Testis (tissue), 3 donors: ENCODE measurements around the gene SERPINE2. TPM values are rescaled to one million over a fixed set of nuclear protein-coding genes. Genes with fewer than 3 reads are reported as not detected.

Experiments
- DNase-seq: peaks from one replicate; pipeline ENCODE4 v3.0.0-alpha.2; 2019
- H3K27ac ChIP-seq, 2 donors: fragments of 200-600 bp; sonication (generic); one replicate each; pipeline ENCODE4 v1.5.1; 2019
- H3K27me3 ChIP-seq: fragments of 200-600 bp; sonication (generic); one replicate; pipeline ENCODE4 v1.5.1; 2019
- H3K36me3 ChIP-seq: fragments of 200-600 bp; sonication (generic); one replicate; pipeline ENCODE4 v1.5.1; 2017; ENCODE audit warnings: low read depth; ENCODE audit errors: missing control alignments
- H3K4me1 ChIP-seq: fragments of 200-600 bp; sonication (generic); one replicate; pipeline ENCODE4 v1.5.1; 2019
- H3K4me3 ChIP-seq, 2 donors: fragments of 200-600 bp; sonication (generic); one replicate each; pipeline ENCODE4 v1.5.1; 2017 to 2019
- H3K9me3 ChIP-seq: fragments of 200-600 bp; sonication (generic); one replicate; pipeline ENCODE4 v1.5.1; 2017
- POLR2A ChIP-seq: fragments of 450-650 bp; IDR thresholded peaks from one replicate; pipeline ENCODE4 v1.6.1; 2017; ENCODE audit warnings: antibody characterized with exemption, mild to moderate bottlenecking, moderate library complexity
- WGBS, 2 donors: methylation state at CpG; one replicate each; pipeline ENCODE4 v1.1.5; 2018; 5-methylcytosine and 5-hydroxymethylcytosine counted together
- intact Hi-C: fragments of 100-400 bp; cut with DNase I; formaldehyde crosslinking; loops from one replicate; pipeline ENCODE4 v1.15.1; 2023; ENCODE audit warnings: low total_unique reads
- polyA plus RNA-seq: library from polyadenylated mRNA; stranded (reverse); fragments of 350-450 nt; fragmentation: Illumina TruSeq; extraction: RNeasy Lipid Tissue Mini Kit (QIAGEN cat#74804); gene quantifications from one replicate; pipeline ENCODE4 v1.2.3, GENCODE V29; 2014; ENCODE audit warnings: low read depth, low replicate concordance; ENCODE audit not compliant: insufficient read depth
- total RNA-seq, 2 donors: library from RNA; depleted of rRNA; stranded (reverse); fragments of >200 nt; gene quantifications; one replicate each; pipeline ENCODE4 v1.2.3, GENCODE V29; 2016
- TF ChIP-seq, protein P1 (sequence below), 3 experiments: fragments of 450-650 bp in 2 of 3; fragments of 200-600 bp in 1 of 3; sonication (generic) in 1 of 3; IDR thresholded peaks; one replicate each; pipeline ENCODE4 v1.5.1; 2016 to 2019; ENCODE audit warnings: antibody characterized with exemption in 3 of 3, mild to moderate bottlenecking in 2 of 3, moderate library complexity in 1 of 3

Gene SERPINE2
- total and polyA plus RNA-seq, 3 donors from 2014 or later = 145 to 220 (median 145) TPM

DNA sequence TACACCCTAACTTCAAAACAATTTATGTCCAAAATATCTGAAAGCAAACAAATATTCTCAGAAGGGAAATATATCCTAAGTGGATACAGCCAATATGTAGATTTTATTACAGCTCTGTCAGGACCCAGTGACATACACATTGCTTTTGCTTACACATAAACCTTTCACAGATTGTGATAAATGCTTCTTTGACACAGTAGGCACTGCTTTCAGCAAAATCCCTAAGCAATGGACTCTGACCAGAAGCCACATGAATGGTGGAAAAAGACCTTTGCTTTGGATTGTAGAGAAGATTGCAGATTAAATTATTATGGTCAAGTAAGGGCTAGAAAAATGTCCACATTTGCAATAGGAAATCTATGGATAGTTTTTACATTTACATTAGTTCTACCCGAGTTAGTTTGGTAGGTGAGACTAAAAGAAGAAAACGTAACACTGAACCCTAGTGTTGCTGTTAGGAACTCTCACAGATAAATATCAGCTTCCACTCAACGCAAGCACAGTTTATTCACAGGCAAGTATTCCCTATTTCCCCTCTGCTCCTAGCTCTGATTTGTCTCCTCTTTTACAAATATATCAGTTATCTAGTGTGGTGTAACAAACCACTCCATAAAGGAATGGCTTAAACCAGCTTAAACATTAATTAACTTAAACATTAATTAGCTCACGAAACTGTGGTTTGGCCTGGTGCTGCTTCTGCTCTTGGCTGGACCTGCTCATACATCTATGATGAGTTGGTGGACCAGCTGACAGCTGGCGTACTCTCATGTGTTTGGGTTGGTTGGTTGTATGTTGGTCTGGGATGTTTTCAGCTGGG is 23.6 kb upstream of the SERPINE2 start:
- Histone ChIP-seq H3K4me1 (no peaks in the 10 kb centered on the region), H3K27me3 (no peaks in the 10 kb centered on the region), H3K36me3 (no peaks in the 10 kb centered on the region), H3K9me3 (no peaks in the 10 kb centered on the region), H3K27ac (no peak overlapping the region), H3K4me3 (no peak overlapping the region)
- intact Hi-C loops = no loop called here
- WGBS, 2 donors = 71 to 74% methylated on average over 5 of the region's 5 CpGs
- no peak for DNase-seq
- TF ChIP-seq POLR2A = no peak
- TF ChIP-seq, protein P1, sequence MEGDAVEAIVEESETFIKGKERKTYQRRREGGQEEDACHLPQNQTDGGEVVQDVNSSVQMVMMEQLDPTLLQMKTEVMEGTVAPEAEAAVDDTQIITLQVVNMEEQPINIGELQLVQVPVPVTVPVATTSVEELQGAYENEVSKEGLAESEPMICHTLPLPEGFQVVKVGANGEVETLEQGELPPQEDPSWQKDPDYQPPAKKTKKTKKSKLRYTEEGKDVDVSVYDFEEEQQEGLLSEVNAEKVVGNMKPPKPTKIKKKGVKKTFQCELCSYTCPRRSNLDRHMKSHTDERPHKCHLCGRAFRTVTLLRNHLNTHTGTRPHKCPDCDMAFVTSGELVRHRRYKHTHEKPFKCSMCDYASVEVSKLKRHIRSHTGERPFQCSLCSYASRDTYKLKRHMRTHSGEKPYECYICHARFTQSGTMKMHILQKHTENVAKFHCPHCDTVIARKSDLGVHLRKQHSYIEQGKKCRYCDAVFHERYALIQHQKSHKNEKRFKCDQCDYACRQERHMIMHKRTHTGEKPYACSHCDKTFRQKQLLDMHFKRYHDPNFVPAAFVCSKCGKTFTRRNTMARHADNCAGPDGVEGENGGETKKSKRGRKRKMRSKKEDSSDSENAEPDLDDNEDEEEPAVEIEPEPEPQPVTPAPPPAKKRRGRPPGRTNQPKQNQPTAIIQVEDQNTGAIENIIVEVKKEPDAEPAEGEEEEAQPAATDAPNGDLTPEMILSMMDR (IDR thresholded peaks at IDR 0.05) = no peak

DNA sequence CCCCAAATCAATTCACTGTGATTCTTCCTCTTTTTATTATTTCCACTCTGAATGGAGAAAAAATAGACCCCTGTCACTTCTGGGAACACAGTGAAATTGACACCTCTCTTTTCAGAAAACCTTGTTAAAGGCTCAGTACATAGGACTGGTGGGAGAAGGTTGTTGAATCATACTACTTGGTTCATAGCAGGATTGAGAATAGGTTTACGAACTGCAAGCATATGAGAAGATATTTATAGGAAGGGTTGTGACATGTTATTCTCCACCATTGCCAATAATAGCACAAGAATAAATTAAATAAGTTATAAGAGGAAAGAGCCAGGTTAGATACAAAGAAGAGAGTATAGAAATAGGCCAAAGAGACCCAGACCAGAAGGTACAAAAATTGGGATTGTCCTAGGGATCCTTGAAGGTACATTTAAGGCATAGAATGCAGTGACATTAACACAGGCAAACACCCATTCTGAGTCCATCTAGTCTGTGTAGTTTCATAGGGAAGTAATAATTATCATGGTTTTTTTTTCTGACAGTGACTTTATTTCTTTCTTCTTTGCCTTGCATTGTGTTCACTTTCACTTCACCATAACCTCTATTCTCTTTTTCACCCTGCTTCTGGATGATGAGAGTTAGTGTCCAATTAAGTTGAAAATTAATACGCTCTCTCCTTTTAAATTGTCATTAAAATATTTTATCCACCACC is 21.8 kb upstream of the SERPINE2 start:
- intact Hi-C loops = no loop called here

DNA sequence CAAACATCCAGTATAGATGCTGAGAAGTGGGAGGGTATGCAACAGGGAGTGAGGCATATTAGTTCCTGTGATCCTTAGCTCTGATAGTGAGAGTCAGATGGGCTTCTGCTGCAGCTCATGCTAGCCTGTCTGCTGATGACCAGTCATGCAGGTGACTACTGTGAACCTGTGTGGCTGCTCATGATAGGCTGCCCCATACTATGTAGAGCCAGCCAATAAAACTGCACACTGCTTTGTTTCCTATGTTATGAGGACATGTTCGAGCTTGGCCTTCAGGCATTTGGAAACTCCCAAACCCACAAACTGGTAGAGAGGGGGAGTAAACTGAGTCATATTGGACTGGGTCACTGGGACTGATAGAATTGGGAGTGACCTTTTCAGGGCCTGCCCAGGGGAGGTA is 20.1 kb upstream of the SERPINE2 start:
- H3K27ac ChIP-seq = no peak overlapping the region
- 91 to 100% methylated on average over 1 of the region's 1 CpG for WGBS, 2 donors
- no peaks in the 10 kb centered on the region for H3K4me1 ChIP-seq
- no peaks in the 10 kb centered on the region for H3K27me3 ChIP-seq
- no peak for TF ChIP-seq POLR2A
- TF ChIP-seq, protein P1 (IDR thresholded peaks at IDR 0.05) = no peak
- no peaks in the 10 kb centered on the region for H3K9me3 ChIP-seq
- H3K36me3 ChIP-seq = no peaks in the 10 kb centered on the region
- DNase-seq = no peak
- intact Hi-C loops = no loop called here
- H3K4me3 ChIP-seq = no peak overlapping the region

More for the DNA sequence above, 21.8 kb upstream of the SERPINE2 start:
- H3K27me3 ChIP-seq = no peaks in the 10 kb centered on the region
- WGBS, 2 donors = 91% methylated on average over 2 of the region's 2 CpGs
- no peak overlapping the region for H3K27ac ChIP-seq
- no peaks in the 10 kb centered on the region for H3K4me1 ChIP-seq
- no peaks in the 10 kb centered on the region for H3K36me3 ChIP-seq
- H3K9me3 ChIP-seq = no peaks in the 10 kb centered on the region
- TF ChIP-seq, protein P1 (IDR thresholded peaks at IDR 0.05) = no peak
- no peak for TF ChIP-seq POLR2A
- H3K4me3 ChIP-seq = no peak overlapping the region
- no peak for DNase-seq

DNA sequence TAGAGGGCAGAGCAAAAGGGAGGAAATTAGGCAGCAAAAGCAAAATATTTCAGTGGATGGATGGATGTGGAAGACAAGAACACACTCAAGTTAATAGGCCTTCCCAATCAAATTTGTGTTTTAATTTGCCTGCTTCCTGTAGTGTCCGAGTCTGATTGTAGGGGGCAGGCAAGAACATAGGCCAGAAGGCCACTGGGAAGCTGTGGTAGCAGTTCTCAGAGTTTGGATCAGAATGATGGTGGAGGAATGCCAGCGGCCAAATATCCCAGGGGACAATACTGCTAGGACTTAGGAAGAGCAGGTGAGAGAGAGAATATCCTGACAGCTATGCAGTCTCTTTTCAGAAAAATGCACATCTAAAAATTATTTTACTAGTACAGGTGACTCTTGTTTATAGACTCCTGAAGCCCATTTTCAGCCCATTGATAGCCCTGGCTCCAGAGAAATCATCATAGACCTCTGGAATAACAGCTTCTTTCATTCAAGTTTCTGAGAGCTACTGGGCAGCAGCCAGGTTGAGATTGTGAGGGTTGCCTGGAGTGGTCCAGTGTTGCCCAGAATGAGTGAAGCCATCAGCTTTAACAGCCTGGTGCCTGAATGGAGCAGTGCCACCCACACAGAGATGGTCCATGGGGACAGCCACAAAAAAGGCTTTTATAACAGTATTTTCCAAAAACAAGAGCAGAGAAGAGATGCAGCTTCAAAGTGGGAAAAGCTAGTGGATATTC is 19.1 kb upstream of the SERPINE2 start:
- WGBS, 2 donors = 73 to 84% methylated on average over 2 of the region's 2 CpGs
- Histone ChIP-seq H3K27ac (no peak overlapping the region), H3K4me3 (no peak overlapping the region), H3K4me1 (no peaks in the 10 kb centered on the region), H3K9me3 (no peaks in the 10 kb centered on the region), H3K27me3 (no peaks in the 10 kb centered on the region), H3K36me3 (no peaks in the 10 kb centered on the region)
- TF ChIP-seq POLR2A = no peak
- TF ChIP-seq, protein P1 (IDR thresholded peaks at IDR 0.05) = no peak
- intact Hi-C loops = no loop called here
- no peak for DNase-seq
